Measurements from ENCODE around the gene CCDC127.
"Not testable (repeated sequence)": the region's sequence is repeated elsewhere in the genome, so short reads cannot be mapped to it uniquely, and the experiment has no call there.

- TF ChIP-seq CTCF, POLR2A (IDR thresholded peaks at IDR 0.05): not testable (repeated sequence)
These were observed 5.2 kb upstream of the CCDC127 start for GRCh38 chr5:222951-223715.
